Colonic mucosa (tissue), 4 donors: ENCODE data around the gene GRK5. TPM values are rescaled to one million over a fixed set of nuclear protein-coding genes. Genes with fewer than 3 reads are reported as not detected.
A peak's percentile ranks its signal among the peaks of the same experiment; 100 is the strongest.

Experiments used
- DNase-seq: peaks from one replicate; pipeline ENCODE4 v3.0.0-alpha.2; 2020
- H3K27ac ChIP-seq: fragments of 200-600 bp; one replicate; pipeline ENCODE4 v1.8.0; 2021
- H3K27me3 ChIP-seq: fragments of 200-600 bp; one replicate; pipeline ENCODE4 v1.8.0; 2021
- H3K36me3 ChIP-seq: fragments of 200-600 bp; one replicate; pipeline ENCODE4 v1.8.0; 2021
- H3K4me1 ChIP-seq: fragments of 200-600 bp; one replicate; pipeline ENCODE4 v1.8.0; 2021; ENCODE audit warnings: mild to moderate bottlenecking
- H3K4me3 ChIP-seq: fragments of 200-600 bp; one replicate; pipeline ENCODE4 v1.8.0; 2021
- H3K9ac ChIP-seq, 2 donors: one replicate each; pipeline ENCODE4 v1.7.0; 2013; ENCODE audit warnings: control low read depth in 2 of 2, low read depth in 2 of 2, low read length in 2 of 2
- H3K9me3 ChIP-seq: fragments of 200-600 bp; one replicate; pipeline ENCODE4 v1.8.0; 2021
- intact Hi-C: fragments of 100-400 bp; cut with DNase I; formaldehyde crosslinking; loops from one replicate; pipeline ENCODE4 v1.14.1; 2022
- total RNA-seq, 2 donors: library from RNA; stranded (reverse); fragmentation: NEBNext Ultra II Directional in 1 of 2; extraction: Animal tissue kit (Norgen Biotek cat#: 25700) in 1 of 2; gene quantifications; one replicate each; pipeline ENCODE4 v1.2.1, GENCODE V29; 2021
- TF ChIP-seq, protein P1 (sequence below): fragments of 200-600 bp; IDR thresholded peaks from one replicate; pipeline ENCODE4 v1.8.0; 2022; ENCODE audit warnings: antibody characterized with exemption, mild to moderate bottlenecking
- donor health status: healthy.
- donor health status: DM: no; HTN: no; CAD: no.
- donor health status: DM: no; HTN: no; CAD: no.

Gene GRK5
- total RNA-seq, 2 donors from 2014 or later, result 4.6 to 12.7 TPM

DNA sequence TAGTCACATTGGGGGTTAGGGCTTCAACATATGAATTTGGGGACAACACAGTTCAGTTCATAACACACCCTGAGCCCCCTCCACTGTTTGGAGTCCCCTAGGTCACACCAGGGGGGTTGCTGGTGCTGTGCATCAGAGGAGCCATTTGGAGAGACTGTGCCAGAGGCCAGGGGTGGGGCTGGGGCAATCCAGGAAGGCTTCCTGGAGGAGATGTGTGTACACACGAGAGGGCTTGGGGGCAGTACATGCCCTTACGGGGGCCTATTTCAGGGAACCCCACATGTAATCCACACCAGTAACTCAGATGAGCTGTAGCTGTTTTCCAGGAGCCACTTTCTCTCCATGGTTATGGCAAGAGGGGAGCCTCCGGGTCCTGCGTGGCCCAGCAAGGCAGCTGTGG is 151.7 kb downstream of the GRK5 start:
- no peaks in the 10 kb centered on the region for H3K4me1 ChIP-seq
- no peak overlapping the region for H3K27ac ChIP-seq
- TF ChIP-seq, protein P1, sequence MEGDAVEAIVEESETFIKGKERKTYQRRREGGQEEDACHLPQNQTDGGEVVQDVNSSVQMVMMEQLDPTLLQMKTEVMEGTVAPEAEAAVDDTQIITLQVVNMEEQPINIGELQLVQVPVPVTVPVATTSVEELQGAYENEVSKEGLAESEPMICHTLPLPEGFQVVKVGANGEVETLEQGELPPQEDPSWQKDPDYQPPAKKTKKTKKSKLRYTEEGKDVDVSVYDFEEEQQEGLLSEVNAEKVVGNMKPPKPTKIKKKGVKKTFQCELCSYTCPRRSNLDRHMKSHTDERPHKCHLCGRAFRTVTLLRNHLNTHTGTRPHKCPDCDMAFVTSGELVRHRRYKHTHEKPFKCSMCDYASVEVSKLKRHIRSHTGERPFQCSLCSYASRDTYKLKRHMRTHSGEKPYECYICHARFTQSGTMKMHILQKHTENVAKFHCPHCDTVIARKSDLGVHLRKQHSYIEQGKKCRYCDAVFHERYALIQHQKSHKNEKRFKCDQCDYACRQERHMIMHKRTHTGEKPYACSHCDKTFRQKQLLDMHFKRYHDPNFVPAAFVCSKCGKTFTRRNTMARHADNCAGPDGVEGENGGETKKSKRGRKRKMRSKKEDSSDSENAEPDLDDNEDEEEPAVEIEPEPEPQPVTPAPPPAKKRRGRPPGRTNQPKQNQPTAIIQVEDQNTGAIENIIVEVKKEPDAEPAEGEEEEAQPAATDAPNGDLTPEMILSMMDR, result no peak
- no peak for DNase-seq
- intact Hi-C loops, result no loop called here
- H3K4me3 ChIP-seq, result no peak overlapping the region
- H3K9me3 ChIP-seq, result no peaks in the 10 kb centered on the region
- no peak overlapping the region for H3K9ac ChIP-seq
- no peaks in the 10 kb centered on the region for H3K27me3 ChIP-seq
- H3K36me3 ChIP-seq, result no peaks in the 10 kb centered on the region

DNA sequence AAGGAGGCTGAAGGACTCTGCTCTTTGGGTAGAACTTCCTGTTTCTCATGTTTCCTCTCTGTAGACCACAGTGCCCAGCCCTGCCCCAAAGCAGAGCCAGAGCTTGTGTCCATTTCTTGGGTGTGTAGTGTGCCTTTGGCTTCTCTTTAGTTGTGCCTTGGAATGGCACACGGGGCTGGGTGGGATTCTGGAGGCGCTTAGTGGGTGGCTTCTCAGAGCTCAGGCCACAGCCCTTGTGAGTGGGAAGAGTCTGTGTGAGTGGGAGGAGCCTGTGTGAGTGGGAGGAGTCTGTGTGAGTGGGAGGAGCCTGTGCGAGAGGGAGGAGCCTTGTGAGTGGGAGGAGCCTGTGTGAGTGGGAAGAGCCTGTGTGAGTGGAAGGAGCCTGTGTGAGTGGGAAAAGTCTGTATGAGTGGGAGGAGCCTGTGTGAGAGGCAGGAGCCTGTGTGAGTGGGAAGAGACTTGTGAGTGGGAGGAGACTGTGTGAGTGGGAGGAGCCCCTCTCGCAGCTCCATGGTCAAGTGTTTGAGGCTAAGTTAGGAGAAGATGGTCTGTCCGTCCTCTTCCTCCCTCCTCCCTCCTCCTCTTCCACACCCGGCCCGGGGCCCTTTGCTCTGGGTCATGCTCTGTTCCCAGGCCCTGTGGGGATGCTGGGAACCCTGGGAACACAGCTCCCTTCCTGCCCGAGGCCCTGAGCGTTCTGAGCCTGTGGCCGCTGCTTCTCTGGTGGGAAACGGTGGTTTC is 153.0 kb downstream of the GRK5 start:
- Histone ChIP-seq H3K4me1 (no peaks in the 10 kb centered on the region), H3K9ac (no peak overlapping the region)
- TF ChIP-seq, protein P1, result no peak

DNA sequence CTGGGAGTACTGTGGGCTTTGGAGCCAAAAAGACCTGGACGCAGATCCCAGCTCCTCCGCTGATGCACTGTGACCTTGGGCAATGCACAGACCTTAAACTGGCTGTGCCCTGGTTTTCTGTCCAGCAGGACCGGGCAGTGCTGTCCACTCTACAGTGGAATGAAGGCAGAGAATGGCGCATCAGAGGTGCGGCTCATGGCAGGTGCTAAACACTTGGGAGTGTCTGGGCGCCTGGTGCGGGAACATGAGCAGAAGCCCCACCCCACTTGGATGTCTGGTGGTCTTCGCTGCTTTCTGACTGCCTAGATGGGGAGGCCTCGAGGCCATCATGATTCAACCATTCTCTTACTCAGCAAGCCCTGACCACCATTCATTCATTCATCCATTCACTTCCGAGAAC is 153.7 kb downstream of the GRK5 start:
- intact Hi-C loops, result no loop called here
- H3K4me1 ChIP-seq, result no peaks in the 10 kb centered on the region
- TF ChIP-seq, protein P1, result no peak
- DNase-seq, result no peak
- H3K4me3 ChIP-seq, result no peak overlapping the region
- no peak overlapping the region for H3K27ac ChIP-seq
- H3K36me3 ChIP-seq, result no peaks in the 10 kb centered on the region
- no peaks in the 10 kb centered on the region for H3K9me3 ChIP-seq
- no peaks in the 10 kb centered on the region for H3K27me3 ChIP-seq
- H3K9ac ChIP-seq, result no peak overlapping the region

More for the DNA sequence above, 153.0 kb downstream of the GRK5 start:
- no peak for DNase-seq
- Histone ChIP-seq H3K36me3 (no peaks in the 10 kb centered on the region), H3K9me3 (no peaks in the 10 kb centered on the region), H3K4me3 (no peak overlapping the region), H3K27ac (no peak overlapping the region), H3K27me3 (no peaks in the 10 kb centered on the region)
- intact Hi-C loops, result no loop called here

DNA sequence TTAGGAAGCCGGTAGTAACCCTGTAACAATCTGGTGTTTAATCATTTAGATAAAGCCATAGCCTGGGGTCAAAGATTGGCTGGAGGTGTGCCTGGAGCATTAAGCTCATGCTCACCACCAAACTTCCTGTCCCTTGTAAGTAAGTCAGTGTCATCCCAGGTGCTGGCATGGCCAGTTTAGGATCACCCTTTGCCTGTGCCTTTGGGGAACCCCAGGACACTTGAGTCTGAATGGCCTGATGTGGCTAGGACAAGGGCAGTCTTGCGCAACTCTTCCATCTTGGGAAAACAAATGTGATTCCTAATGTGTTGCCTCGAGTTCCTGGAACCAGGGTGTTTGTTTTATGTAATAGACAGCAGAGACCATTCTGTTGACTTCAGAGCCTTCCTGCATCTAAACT is 154.8 kb downstream of the GRK5 start:
- Histone ChIP-seq H3K27ac (peak overlapping the region; percentile 12), H3K4me1 (no peaks in the 10 kb centered on the region)
- DNase-seq, result no peak

DNA sequence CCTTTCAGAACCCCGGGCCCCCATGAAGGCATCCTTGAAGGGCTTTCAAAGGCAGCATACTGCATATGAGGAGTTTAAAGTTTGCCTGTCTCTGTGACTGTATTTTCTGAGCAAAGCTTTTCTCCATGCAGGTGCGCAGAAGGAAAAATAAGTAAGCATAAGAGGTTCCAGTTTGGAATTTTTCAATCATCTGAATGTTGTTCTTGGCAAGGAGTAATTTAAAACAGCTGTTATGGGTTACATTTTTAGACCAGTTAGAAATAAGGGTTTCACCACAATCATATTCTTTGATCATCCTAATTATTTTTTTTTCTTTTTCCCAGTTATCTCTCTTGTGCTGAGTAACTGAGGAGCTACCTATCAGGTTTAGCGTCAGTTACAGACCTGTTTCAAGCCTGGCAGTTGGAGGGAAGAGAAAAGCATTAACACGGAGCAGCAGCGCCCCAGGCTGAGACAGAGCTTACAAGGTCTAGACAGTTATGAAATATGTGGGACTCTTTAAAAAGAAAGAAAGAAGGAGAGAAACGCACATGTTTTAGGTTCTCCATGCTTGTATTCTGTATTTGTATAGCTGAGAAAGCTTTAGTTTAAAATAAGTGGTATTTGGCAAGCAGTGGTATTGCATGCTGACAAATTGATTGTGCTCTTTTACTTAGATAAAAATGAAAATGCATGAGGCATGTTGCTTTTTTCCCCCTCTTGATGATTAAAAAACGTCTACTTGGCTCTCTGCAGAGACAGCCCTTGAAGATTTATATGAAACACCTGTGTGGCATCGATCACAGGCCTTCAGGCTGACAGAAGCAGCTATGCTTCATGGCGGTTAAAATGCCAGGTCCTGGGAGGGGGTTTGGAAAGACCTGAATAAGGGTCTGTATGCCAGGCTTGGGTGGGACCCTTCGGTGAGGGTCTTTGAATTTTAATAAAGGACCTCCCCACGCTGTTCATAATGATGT is 157.6 kb downstream of the GRK5 start:
- Histone ChIP-seq H3K4me1 (no peaks in the 10 kb centered on the region), H3K9ac (no peak overlapping the region), H3K36me3 (no peaks in the 10 kb centered on the region), H3K4me3 (no peak overlapping the region), H3K27me3 (no peaks in the 10 kb centered on the region), H3K9me3 (no peaks in the 10 kb centered on the region), H3K27ac (no peak overlapping the region)
- DNase-seq, result no peak
- intact Hi-C loops, result no loop called here
- TF ChIP-seq, protein P1, result no peak

More for the DNA sequence above, 154.8 kb downstream of the GRK5 start:
- Histone ChIP-seq H3K36me3 (no peaks in the 10 kb centered on the region), H3K9ac (no peak overlapping the region), H3K4me3 (no peak overlapping the region), H3K27me3 (no peaks in the 10 kb centered on the region), H3K9me3 (no peaks in the 10 kb centered on the region)
- TF ChIP-seq, protein P1, result no peak
- intact Hi-C loops, result no loop called here
